Muscle layer of colon (tissue), 2 donors: ENCODE results near the gene TSGA10.
"Not testable (repeated sequence)": the region's sequence is repeated elsewhere in the genome, so short reads cannot be mapped to it uniquely, and the experiment has no call there.

Experiments
- H3K27ac ChIP-seq: one replicate; pipeline ENCODE4 v1.7.0; 2013; ENCODE audit warnings: low read depth, mild to moderate bottlenecking, low read length, moderate library complexity
- H3K27me3 ChIP-seq, 2 donors: one replicate each; pipeline ENCODE4 v1.7.0; 2013; ENCODE audit warnings: low read length in 2 of 2, mild to moderate bottlenecking in 2 of 2; ENCODE audit not compliant: insufficient read depth in 2 of 2, control insufficient read depth in 1 of 2
- H3K36me3 ChIP-seq: one replicate; pipeline ENCODE4 v1.7.0; 2013; ENCODE audit warnings: mild to moderate bottlenecking, low read length; ENCODE audit not compliant: insufficient read depth
- H3K4me1 ChIP-seq: one replicate; pipeline ENCODE4 v1.7.0; 2013; ENCODE audit warnings: mild to moderate bottlenecking, low read length; ENCODE audit not compliant: insufficient read depth
- H3K4me3 ChIP-seq, 2 donors: one replicate each; pipeline ENCODE4 v1.7.0; 2013; ENCODE audit warnings: low read length in 2 of 2, low read depth in 1 of 2, mild to moderate bottlenecking in 1 of 2, moderate library complexity in 1 of 2
- H3K9ac ChIP-seq: one replicate; pipeline ENCODE4 v1.7.0; 2013; ENCODE audit warnings: low read length
- H3K9me3 ChIP-seq: one replicate; pipeline ENCODE4 v1.7.0; 2013; ENCODE audit warnings: mild to moderate bottlenecking, low read length
- donor health status: abdominal sarcoma.
- donor health status: Adenocarcinoma of cecum.

The TSGA10 gene

DNA sequence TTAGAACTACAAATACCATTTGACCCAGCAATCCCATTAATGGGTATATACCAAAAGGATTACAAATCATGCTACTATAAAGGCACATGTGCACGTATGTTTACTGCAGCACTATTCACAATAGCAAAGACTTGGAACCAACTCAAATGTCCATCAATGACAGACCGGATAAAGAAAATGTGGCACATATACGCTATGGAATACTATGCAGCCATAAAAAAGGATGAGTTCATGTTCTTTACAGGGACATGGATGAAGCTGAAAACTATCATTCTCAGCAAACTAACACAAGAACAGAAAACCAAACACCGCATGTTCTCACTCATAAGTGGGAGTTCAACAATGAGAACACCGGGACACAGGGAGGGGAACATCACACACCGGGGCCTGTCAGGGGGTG, 105.6 kb downstream of the TSGA10 start:
- H3K36me3 ChIP-seq = not testable (repeated sequence)

DNA sequence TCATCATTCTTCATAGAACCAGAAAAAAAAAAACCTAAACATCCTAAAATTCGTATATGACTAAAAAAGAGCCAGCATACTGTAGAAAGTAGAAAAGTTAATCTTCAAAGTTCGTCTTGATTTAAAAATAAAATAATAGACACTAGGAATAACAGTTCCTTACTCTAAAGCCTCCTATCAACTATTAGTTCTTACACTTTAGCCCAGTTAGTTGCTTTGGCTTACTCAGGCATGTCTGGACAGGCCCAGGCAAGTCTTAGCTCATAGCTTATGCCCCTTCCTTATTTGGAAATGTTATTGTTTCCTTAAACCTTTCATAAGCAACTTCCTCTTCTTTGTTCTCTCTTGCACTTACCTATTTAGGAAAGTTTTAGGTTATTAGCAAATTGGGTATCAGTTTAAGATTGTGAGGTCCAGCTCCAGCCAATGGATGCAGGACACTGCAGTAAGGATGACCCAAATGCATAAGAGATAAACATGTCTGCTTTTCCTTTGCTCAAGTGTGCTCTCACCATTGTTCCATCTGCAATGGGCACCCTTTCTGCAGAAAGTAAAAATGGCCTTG, 113.9 kb downstream of the TSGA10 start:
- H3K9ac ChIP-seq, H3K27me3 ChIP-seq, H3K9me3 ChIP-seq, H3K27ac ChIP-seq, H3K36me3 ChIP-seq, H3K4me1 ChIP-seq, H3K4me3 ChIP-seq: not testable (repeated sequence)

More for the DNA sequence above, 105.6 kb downstream of the TSGA10 start:
- H3K27me3 ChIP-seq, H3K27ac ChIP-seq, H3K9me3 ChIP-seq, H3K4me3 ChIP-seq, H3K9ac ChIP-seq, H3K4me1 ChIP-seq: not testable (repeated sequence)

DNA sequence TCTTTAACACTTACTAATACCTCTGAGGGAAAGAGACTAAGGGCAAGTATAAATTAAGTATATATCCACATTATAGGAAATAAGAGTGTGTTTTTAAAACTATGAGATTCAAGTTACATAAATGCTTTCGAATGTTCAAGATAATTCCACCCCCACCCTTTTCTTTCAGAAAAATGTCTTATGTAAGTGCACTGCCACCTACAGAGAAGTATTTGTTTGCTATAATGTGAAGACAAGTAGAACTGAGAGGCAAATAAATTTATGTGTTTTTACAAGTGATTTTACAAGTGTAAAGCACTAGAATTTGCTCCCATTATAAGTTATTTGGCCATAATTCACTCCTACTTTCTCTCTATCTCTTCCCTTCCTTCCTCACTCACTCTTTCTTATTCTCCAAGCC, 118.8 kb downstream of the TSGA10 start:
- no peaks in the 10 kb centered on the region for H3K27me3 ChIP-seq
- no peak overlapping the region for H3K4me3 ChIP-seq
- no peaks in the 10 kb centered on the region for H3K4me1 ChIP-seq
- no peak overlapping the region for H3K27ac ChIP-seq
- H3K9me3 ChIP-seq = no peaks in the 10 kb centered on the region
- H3K36me3 ChIP-seq = no peaks in the 10 kb centered on the region
- no peak overlapping the region for H3K9ac ChIP-seq

DNA sequence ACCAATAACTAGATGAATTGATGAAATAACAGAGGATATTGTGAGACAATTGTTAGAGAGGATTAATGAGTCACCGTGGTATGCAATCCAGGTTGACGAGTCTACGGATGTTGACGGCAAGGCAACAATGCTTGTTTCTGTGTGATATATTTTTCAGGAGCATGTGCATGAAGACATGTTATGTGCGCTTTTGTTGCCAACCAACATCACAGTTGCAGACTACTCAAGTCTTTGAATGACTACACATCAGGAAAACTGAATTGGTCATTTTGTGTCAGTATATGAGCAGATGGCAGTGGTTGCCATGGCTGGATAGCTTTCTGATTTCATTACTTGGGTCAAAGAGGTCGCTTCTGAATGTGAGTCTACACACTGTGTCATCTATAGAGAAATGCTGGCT, 122.0 kb downstream of the TSGA10 start:
- Histone ChIP-seq H3K9me3 (no peaks in the 10 kb centered on the region), H3K4me1 (no peaks in the 10 kb centered on the region), H3K4me3 (no peak overlapping the region), H3K36me3 (no peaks in the 10 kb centered on the region), H3K27me3 (no peaks in the 10 kb centered on the region), H3K27ac (no peak overlapping the region), H3K9ac (no peak overlapping the region)

DNA sequence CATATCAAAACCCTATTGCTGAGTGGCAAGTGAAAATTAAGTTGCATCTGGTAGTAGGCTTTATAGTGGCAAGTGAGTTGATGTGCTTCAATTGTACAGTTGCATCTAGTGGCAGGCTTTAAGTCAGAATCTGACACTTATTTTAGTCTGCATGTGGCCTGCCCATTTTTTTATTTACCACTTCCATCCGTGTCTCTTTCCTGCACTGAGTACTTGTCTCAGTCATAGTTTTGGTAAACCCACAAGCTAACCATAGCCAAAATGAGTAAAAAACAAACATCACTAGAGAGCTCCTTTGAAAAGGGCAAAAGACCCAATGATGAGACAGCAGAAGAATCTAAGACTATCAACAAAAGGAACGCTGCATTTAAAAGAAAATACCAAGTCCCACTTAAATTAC, 122.7 kb downstream of the TSGA10 start:
- Histone ChIP-seq H3K27ac (no peak overlapping the region), H3K36me3 (no peaks in the 10 kb centered on the region)

DNA sequence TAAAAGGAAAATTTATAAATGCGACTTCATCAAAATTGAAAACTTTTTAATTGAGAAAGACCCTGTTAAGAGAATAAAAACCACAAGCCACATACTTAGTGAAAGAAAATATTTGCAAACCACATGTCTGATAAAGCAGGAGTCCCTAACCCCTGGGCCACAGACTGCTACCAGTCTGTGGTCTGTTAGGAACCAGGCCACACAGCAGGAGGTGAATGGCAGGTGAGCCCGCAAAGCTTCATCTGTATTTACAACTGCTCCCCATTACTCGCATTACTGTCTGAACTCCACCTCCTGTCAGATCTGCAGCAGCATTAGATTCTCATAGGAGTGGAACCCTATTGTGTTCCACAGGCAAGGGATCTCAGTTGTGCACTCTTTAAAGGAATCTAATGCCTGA, 123.3 kb downstream of the TSGA10 start:
- H3K4me3 ChIP-seq = no peak overlapping the region

More for the DNA sequence above, 122.7 kb downstream of the TSGA10 start:
- H3K9me3 ChIP-seq = no peaks in the 10 kb centered on the region
- no peaks in the 10 kb centered on the region for H3K4me1 ChIP-seq
- H3K9ac ChIP-seq = no peak overlapping the region
- H3K27me3 ChIP-seq = no peaks in the 10 kb centered on the region
- H3K4me3 ChIP-seq = no peak overlapping the region

DNA sequence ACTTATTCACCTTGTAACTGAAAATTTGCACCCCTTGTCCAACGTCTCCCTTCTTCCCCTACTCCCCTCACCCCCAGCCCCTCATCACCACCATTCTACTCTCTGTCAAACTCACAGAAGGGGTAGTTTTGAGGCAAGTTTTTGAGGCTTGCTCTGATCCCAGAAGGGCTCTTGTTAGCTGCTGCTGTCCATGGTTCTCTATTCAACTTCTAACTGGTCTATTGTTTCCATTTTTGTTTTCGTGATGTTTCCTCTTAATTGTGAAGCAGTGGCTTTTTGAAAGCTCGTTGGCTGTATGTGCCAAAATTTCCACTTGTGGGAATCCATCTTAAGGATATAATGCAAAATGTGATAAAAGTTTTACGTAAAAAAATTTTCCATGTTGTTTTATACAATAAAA, 126.2 kb downstream of the TSGA10 start:
- Histone ChIP-seq H3K27me3 (no peaks in the 10 kb centered on the region), H3K36me3 (no peaks in the 10 kb centered on the region), H3K4me1 (no peaks in the 10 kb centered on the region), H3K9me3 (peaks cover 5% of the 10 kb centered on the region), H3K9ac (no peak overlapping the region), H3K4me3 (no peak overlapping the region), H3K27ac (no peak overlapping the region)

More for the DNA sequence above, 123.3 kb downstream of the TSGA10 start:
- Histone ChIP-seq H3K9me3 (no peaks in the 10 kb centered on the region), H3K9ac (no peak overlapping the region), H3K36me3 (no peaks in the 10 kb centered on the region), H3K27me3 (no peaks in the 10 kb centered on the region), H3K4me1 (no peaks in the 10 kb centered on the region), H3K27ac (no peak overlapping the region)

DNA sequence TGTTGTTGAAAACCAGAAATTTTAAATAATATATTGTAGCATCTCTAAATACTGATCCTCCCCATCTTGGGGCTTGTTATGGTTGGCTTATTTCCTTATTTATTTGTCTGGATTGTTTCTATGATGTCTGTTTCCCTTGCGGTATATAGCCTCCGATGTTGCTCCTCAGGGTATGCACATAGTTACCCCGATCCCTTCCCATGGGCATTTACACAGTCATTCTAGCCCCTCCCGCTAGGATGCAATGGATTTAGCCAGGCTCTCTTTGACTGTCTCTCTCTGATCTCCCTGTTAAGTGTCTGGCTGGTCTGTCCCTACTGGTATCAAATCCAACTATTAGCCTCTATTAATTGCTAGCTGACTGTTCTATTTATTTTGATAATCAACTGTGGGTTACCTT, 126.9 kb downstream of the TSGA10 start:
- Histone ChIP-seq H3K4me1 (no peaks in the 10 kb centered on the region), H3K4me3 (no peak overlapping the region), H3K36me3 (no peaks in the 10 kb centered on the region), H3K9ac (no peak overlapping the region), H3K27me3 (no peaks in the 10 kb centered on the region), H3K9me3 (peaks cover 5% of the 10 kb centered on the region), H3K27ac (no peak overlapping the region)

DNA sequence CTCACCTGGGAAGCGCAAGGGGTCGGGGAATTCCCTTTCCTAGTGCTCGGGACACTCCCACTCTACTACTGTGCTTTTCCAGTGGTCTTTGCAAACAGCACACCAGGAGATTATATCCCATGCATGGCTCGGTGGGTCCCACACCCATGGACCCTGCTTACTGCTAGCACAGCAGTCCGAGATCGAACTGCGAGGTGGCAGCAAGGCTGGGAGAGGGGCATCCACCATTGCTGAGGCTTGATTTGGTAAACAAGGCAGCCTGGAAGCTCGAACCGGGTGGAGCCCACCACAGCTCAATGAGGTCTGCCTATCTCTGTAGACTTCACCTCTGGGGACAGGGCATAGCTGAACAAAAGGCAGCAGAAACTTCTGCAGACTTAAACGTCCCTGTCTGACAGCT, 154.0 kb downstream of the TSGA10 start:
- no peak overlapping the region for H3K27ac ChIP-seq
- H3K4me1 ChIP-seq = no peaks in the 10 kb centered on the region
- no peak overlapping the region for H3K9ac ChIP-seq
- no peaks in the 10 kb centered on the region for H3K27me3 ChIP-seq
- H3K9me3 ChIP-seq = no peaks in the 10 kb centered on the region
- H3K4me3 ChIP-seq = no peak overlapping the region
- H3K36me3 ChIP-seq = no peaks in the 10 kb centered on the region

DNA sequence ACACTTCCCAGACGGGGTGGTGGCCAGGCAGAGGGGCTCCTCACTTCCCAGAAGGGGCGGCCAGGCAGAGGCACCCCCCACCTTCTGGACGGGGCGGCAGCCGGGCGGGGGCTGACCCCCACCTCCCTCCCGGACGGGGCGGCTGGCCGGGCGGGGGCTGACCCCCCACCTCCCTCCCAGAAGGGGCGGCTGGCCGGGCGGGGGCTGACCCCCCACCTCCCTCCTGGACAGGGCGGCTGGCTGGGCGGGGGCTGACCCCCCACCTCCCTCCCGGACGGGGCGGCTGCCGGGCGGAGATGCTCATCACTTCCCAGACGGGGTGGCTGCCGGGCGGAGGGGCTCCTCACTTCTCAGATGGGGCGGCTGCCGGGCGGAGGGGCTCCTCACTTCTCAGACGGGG, 166.0 kb downstream of the TSGA10 start:
- H3K4me1 ChIP-seq, H3K9me3 ChIP-seq, H3K27me3 ChIP-seq, H3K27ac ChIP-seq, H3K4me3 ChIP-seq, H3K9ac ChIP-seq, H3K36me3 ChIP-seq: not testable (repeated sequence)

DNA sequence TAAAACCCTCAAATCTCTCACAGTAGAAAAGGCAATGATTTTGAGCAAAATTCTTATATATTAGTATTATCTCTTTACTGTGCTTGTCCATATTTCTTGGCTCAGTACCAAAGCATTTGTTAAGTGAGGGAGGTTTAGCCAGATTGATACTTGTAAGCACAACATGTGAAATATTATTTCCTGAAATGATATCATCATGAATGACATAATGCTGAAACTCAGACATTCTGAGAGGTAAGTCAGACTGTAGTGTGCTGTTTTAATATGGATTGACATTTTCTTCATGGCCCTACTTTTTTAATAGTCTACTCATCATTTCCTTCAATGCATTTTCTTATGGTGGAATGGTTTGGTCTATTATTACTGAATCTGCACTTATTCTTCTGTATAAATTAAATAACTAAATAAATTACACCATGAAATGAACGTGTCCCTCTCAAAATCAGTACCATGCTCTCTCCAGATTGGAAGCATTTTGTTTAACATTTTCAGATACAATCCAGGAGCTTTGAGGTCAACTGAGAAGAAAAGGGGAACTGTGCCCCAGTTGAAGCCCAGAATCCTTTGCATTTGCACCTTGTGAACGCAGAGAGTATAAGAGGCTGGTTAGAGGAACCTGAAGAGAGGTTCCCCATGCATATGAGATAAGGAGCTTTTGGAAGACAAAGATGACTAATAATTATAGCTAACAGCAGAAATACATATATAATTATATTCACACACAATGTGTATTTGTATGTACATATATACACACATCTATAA, 168.7 kb downstream of the TSGA10 start:
- Histone ChIP-seq H3K9me3 (no peaks in the 10 kb centered on the region), H3K4me3 (no peak overlapping the region), H3K36me3 (no peaks in the 10 kb centered on the region), H3K9ac (no peak overlapping the region), H3K27me3 (no peaks in the 10 kb centered on the region), H3K27ac (no peak overlapping the region), H3K4me1 (no peaks in the 10 kb centered on the region)

DNA sequence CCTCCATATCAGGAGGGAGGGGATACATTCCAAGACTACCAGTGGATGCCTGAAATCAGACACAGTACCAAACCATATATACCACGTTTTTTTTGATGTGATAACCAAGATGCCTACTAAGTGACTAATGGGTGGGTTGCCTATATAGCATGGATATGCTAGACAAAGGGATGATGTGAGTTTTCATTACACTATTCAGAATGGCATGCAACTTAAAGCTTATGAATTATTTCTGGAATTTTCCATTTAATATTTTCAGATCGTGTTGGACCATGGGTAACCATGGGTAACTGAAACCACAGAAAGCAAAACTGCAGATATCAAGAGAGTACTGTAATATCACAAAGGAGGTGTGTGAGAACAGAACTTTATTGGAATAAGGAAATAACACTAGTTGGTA, 179.1 kb downstream of the TSGA10 start:
- no peaks in the 10 kb centered on the region for H3K4me1 ChIP-seq
- H3K9me3 ChIP-seq = peaks cover 9% of the 10 kb centered on the region
- H3K27me3 ChIP-seq = no peaks in the 10 kb centered on the region
- H3K4me3 ChIP-seq = no peak overlapping the region
- H3K27ac ChIP-seq = no peak overlapping the region
- H3K36me3 ChIP-seq = no peaks in the 10 kb centered on the region
- H3K9ac ChIP-seq = no peak overlapping the region
